ENCODE data around the gene ATL1.

The ATL1 gene

DNA sequence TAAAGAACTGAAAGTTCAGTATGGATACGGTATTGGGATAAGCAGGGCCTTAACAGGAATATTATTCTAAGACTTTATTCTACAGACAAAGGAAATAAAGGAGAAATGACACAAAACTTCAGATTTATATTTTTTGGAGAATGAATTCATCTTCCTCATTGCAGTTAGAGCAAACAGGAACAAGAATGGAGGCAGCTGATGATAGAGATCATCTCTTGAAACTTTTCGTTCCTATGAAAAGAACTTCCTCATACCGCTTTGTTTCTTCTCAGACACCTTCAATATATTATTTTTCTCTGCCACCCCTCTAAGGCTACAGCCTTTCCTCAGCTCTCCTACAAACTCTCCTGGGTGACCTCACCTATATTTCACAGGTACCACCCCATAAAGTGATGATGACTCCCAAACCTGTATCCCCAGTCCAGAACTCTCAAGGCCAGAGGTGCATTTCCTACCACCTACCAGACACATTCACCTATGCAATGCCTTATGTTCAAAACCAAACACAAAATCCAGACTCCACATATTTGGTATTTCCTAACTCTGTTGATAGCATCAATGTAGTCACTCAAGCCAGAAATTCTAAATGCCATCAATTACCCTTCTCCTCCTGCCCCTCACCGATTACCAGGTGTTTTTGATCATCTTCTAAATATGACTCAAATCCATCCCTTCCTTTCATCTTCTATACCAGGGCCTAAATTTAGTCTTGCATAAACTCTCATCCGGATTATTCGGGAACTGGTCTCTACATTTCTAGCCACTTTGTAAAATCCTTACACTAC is 35.0 kb upstream of the ATL1 start:
- Histone ChIP-seq H3K4me1 (ENCODE audit: low read depth, poor library complexity, severe bottlenecking) (peaks cover 18% of the 10 kb centered on the region), H3K4me2 (no peak overlapping the region), H3K27me3 (ENCODE audit: insufficient read depth, low read depth) (no peaks in the 10 kb centered on the region), H3K4me3 (IDR thresholded peaks at IDR 0.05; ENCODE audit: insufficient read depth, low read depth, low read length) (no peak overlapping the region), H3K79me2 (ENCODE audit: insufficient read depth, low read depth) (peaks cover 78% of the 10 kb centered on the region), H3K9ac (no peak overlapping the region), H4K20me1 (ENCODE audit: insufficient read depth) (0 out of 2 replicates have a peak, but pooled peaks cover 3% of the 10 kb centered on the region), H2AFZ (ENCODE audit: low read depth) (no peak overlapping the region), H3K27ac (no peak overlapping the region), H3K36me3 (ENCODE audit: insufficient read depth) (no peaks in the 10 kb centered on the region)
- TF ChIP-seq CTCF (conservative IDR thresholded peaks at IDR 0.05; ENCODE audit: low read depth, low read length), result no peak

- Histone ChIP-seq H3K4me3 (IDR thresholded peaks at IDR 0.05; ENCODE audit: insufficient read depth, low read depth, low read length) (no peak overlapping the region), H4K20me1 (ENCODE audit: insufficient read depth) (no peaks in the 10 kb centered on the region), H3K9ac (no peak overlapping the region), H3K27ac (no peak overlapping the region), H3K79me2 (ENCODE audit: insufficient read depth, low read depth) (peaks cover 76% of the 10 kb centered on the region), H2AFZ (ENCODE audit: low read depth) (no peak overlapping the region), H3K4me1 (ENCODE audit: low read depth, poor library complexity, severe bottlenecking) (peaks cover 13% of the 10 kb centered on the region), H3K36me3 (ENCODE audit: insufficient read depth) (no peaks in the 10 kb centered on the region), H3K4me2 (no peak overlapping the region), H3K27me3 (ENCODE audit: insufficient read depth, low read depth) (no peaks in the 10 kb centered on the region)
- TF ChIP-seq CTCF (conservative IDR thresholded peaks at IDR 0.05; ENCODE audit: low read depth, low read length), result no peak
Measured at GRCh38 chr14:50528000-50528399, 31.9 kb upstream of the ATL1 start.

GRCh38 chr14:50529288-50530179 is 30.4 kb upstream of the ATL1 start:
- Histone ChIP-seq H3K4me2 (no peak overlapping the region), H3K79me2 (ENCODE audit: insufficient read depth, low read depth) (peaks cover 66% of the 10 kb centered on the region), H4K20me1 (ENCODE audit: insufficient read depth) (no peaks in the 10 kb centered on the region), H3K27me3 (ENCODE audit: insufficient read depth, low read depth) (no peaks in the 10 kb centered on the region), H3K4me3 (IDR thresholded peaks at IDR 0.05; ENCODE audit: insufficient read depth, low read depth, low read length) (no peak overlapping the region), H2AFZ (ENCODE audit: low read depth) (no peak overlapping the region), H3K4me1 (ENCODE audit: low read depth, poor library complexity, severe bottlenecking) (peaks cover 21% of the 10 kb centered on the region), H3K9ac (no peak overlapping the region), H3K27ac (no peak overlapping the region), H3K36me3 (ENCODE audit: insufficient read depth) (no peaks in the 10 kb centered on the region)
- TF ChIP-seq CTCF (conservative IDR thresholded peaks at IDR 0.05; ENCODE audit: low read depth, low read length), result no peak

GRCh38 chr14:50530358-50530757 is 29.6 kb upstream of the ATL1 start:
- H3K9ac ChIP-seq, result no peak overlapping the region

More at GRCh38 chr14:50530358-50530757, 29.6 kb upstream of the ATL1 start:
- no peaks in the 10 kb centered on the region for H4K20me1 ChIP-seq (ENCODE audit: insufficient read depth)
- H2AFZ ChIP-seq (ENCODE audit: low read depth), result no peak overlapping the region
- TF ChIP-seq CTCF (conservative IDR thresholded peaks at IDR 0.05; ENCODE audit: low read depth, low read length), result no peak
- peak overlapping the region; percentile 86; the same call in 1 of the 2 replicates for H3K4me2 ChIP-seq
- peaks cover 21% of the 10 kb centered on the region for H3K4me1 ChIP-seq (ENCODE audit: low read depth, poor library complexity, severe bottlenecking)
- no peak overlapping the region for H3K4me3 ChIP-seq (IDR thresholded peaks at IDR 0.05; ENCODE audit: insufficient read depth, low read depth, low read length)
- no peaks in the 10 kb centered on the region for H3K27me3 ChIP-seq (ENCODE audit: insufficient read depth, low read depth)
- H3K36me3 ChIP-seq (ENCODE audit: insufficient read depth), result no peaks in the 10 kb centered on the region
- peaks cover 61% of the 10 kb centered on the region for H3K79me2 ChIP-seq (ENCODE audit: insufficient read depth, low read depth)
- H3K27ac ChIP-seq, result no peak overlapping the region
